Skeletal muscle satellite cell (primary cell): ENCODE measurements around the gene PTCD2. TPM values are rescaled to one million over a fixed set of nuclear protein-coding genes. Genes with fewer than 3 reads are reported as not detected.

Source experiments
- H3K27me3 ChIP-seq: 2 replicates; pipeline ENCODE4 v1.7.0; 2013; ENCODE audit warnings: low read length; ENCODE audit not compliant: control insufficient read depth, insufficient read depth
- H3K36me3 ChIP-seq: 2 replicates; pipeline ENCODE4 v1.7.0; 2013; ENCODE audit warnings: mild to moderate bottlenecking, control low read depth, low read length; ENCODE audit not compliant: insufficient read depth
- H3K4me1 ChIP-seq: 2 replicates; pipeline ENCODE4 v1.7.0; 2013; ENCODE audit warnings: low read length; ENCODE audit not compliant: control insufficient read depth, insufficient read depth
- H3K4me2 ChIP-seq: 2 replicates; pipeline ENCODE4 v1.7.0; 2013; ENCODE audit warnings: mild to moderate bottlenecking, low read length
- H3K4me3 ChIP-seq: 2 replicates; pipeline ENCODE4 v1.7.0; 2013; ENCODE audit warnings: low read length
- H3K9ac ChIP-seq: 2 replicates; pipeline ENCODE4 v1.7.0; 2013; ENCODE audit warnings: mild to moderate bottlenecking, low read depth, low read length, moderate library complexity
- H3K9me3 ChIP-seq: replicated peaks from 2 replicates; pipeline ENCODE4 v1.7.0; 2013; ENCODE audit warnings: mild to moderate bottlenecking, control low read depth, low read length
- small RNA-seq: library from RNA; depleted of rRNA; stranded (forward); fragments of <200 nt; gene quantifications from one replicate; pipeline ENCODE3, GENCODE V24; 2012

The PTCD2 gene

GRCh38 chr5:72408127-72408526, 88.0 kb downstream of the PTCD2 start:
- no peak overlapping the region for H3K4me3 ChIP-seq

GRCh38 chr5:72408603-72409002, 88.4 kb downstream of the PTCD2 start:
- H3K4me1 ChIP-seq, result peaks cover 30% of the 10 kb centered on the region
- no peaks in the 10 kb centered on the region for H3K27me3 ChIP-seq

More at GRCh38 chr5:72408127-72408526, 88.0 kb downstream of the PTCD2 start:
- H3K36me3 ChIP-seq, result no peaks in the 10 kb centered on the region
- H3K9me3 ChIP-seq, result peaks cover 5% of the 10 kb centered on the region
- H3K4me1 ChIP-seq, result peaks cover 30% of the 10 kb centered on the region
- no peak overlapping the region for H3K9ac ChIP-seq
- H3K4me2 ChIP-seq, result no peak overlapping the region
- no peaks in the 10 kb centered on the region for H3K27me3 ChIP-seq

GRCh38 chr5:72410688-72411295, 90.6 kb downstream of the PTCD2 start:
- Histone ChIP-seq H3K4me2 (no peak overlapping the region), H3K4me3 (no peak overlapping the region), H3K9ac (peak overlapping the region; percentile 70), H3K36me3 (no peaks in the 10 kb centered on the region), H3K4me1 (peaks cover 30% of the 10 kb centered on the region), H3K27me3 (no peaks in the 10 kb centered on the region), H3K9me3 (no peaks in the 10 kb centered on the region)

More at GRCh38 chr5:72408603-72409002, 88.4 kb downstream of the PTCD2 start:
- Histone ChIP-seq H3K36me3 (no peaks in the 10 kb centered on the region), H3K4me2 (no peak overlapping the region), H3K9ac (no peak overlapping the region), H3K4me3 (no peak overlapping the region), H3K9me3 (peaks cover 5% of the 10 kb centered on the region)

- H3K9ac ChIP-seq, result peak overlapping the region; percentile 70
- H3K36me3 ChIP-seq, result no peaks in the 10 kb centered on the region
- no peak overlapping the region for H3K4me3 ChIP-seq
- H3K4me1 ChIP-seq, result peaks cover 28% of the 10 kb centered on the region
- H3K4me2 ChIP-seq, result no peak overlapping the region
- H3K27me3 ChIP-seq, result no peaks in the 10 kb centered on the region
- no peaks in the 10 kb centered on the region for H3K9me3 ChIP-seq
These were observed 92.3 kb downstream of the PTCD2 start for GRCh38 chr5:72412283-72413055.

GRCh38 chr5:72415616-72416325, 95.6 kb downstream of the PTCD2 start:
- Histone ChIP-seq H3K9me3 (no peaks in the 10 kb centered on the region), H3K4me2 (no peak overlapping the region), H3K27me3 (no peaks in the 10 kb centered on the region), H3K36me3 (no peaks in the 10 kb centered on the region), H3K4me1 (peaks cover 16% of the 10 kb centered on the region), H3K9ac (no peak overlapping the region), H3K4me3 (no peak overlapping the region)

GRCh38 chr5:72417333-72418062, 97.3 kb downstream of the PTCD2 start:
- Histone ChIP-seq H3K36me3 (no peaks in the 10 kb centered on the region), H3K9ac (no peak overlapping the region), H3K4me1 (peaks cover 7% of the 10 kb centered on the region), H3K4me3 (no peak overlapping the region), H3K4me2 (no peak overlapping the region), H3K27me3 (no peaks in the 10 kb centered on the region), H3K9me3 (no peaks in the 10 kb centered on the region)

Small RNA genes lying within 50 kb of the gene (small RNA-seq; reads per million reads assigned to genes)
- gene RN7SL153P, result not detected
